H9 (cell line): ENCODE measurements around the gene PRR32. TPM values are rescaled to one million over a fixed set of nuclear protein-coding genes. Genes with fewer than 3 reads are reported as not detected.

Experiments used
- DNase-seq: peaks from one replicate; pipeline ENCODE4 v3.0.0-alpha.2; 2017
- H2AFZ ChIP-seq: one replicate; pipeline ENCODE4 v1.6.1; 2013; ENCODE audit warnings: mild to moderate bottlenecking, low read length, control low read depth, moderate library complexity
- H2AK5ac ChIP-seq: 2 replicates; pipeline ENCODE4 v1.6.1; 2013; ENCODE audit warnings: low read length, control low read depth, mixed read lengths; ENCODE audit not compliant: insufficient read length
- H2BK120ac ChIP-seq: one replicate; pipeline ENCODE4 v1.6.1; 2013; ENCODE audit warnings: low read depth, mild to moderate bottlenecking, low read length, control low read depth, inconsistent platforms; ENCODE audit not compliant: poor library complexity, severe bottlenecking
- H2BK12ac ChIP-seq: 2 replicates; pipeline ENCODE4 v1.6.1; 2013; ENCODE audit warnings: low read length, control low read depth, mixed read lengths, low read depth; ENCODE audit not compliant: insufficient read length
- H2BK15ac ChIP-seq: 2 replicates; pipeline ENCODE4 v1.6.1; 2013; ENCODE audit warnings: low read depth, low read length, control low read depth
- H2BK20ac ChIP-seq: one replicate; pipeline ENCODE4 v1.6.1; 2013; ENCODE audit warnings: low read depth, mild to moderate bottlenecking, low read length, control low read depth, inconsistent platforms; ENCODE audit not compliant: poor library complexity, severe bottlenecking
- H2BK5ac ChIP-seq: 2 replicates; pipeline ENCODE4 v1.6.1; 2013; ENCODE audit warnings: low read length, control low read depth, mixed read lengths; ENCODE audit not compliant: insufficient read length
- H3K14ac ChIP-seq: 2 replicates; pipeline ENCODE4 v1.6.1; 2013; ENCODE audit warnings: low read length, control low read depth; ENCODE audit not compliant: insufficient read depth
- H3K18ac ChIP-seq: 2 replicates; pipeline ENCODE4 v1.6.1; 2013; ENCODE audit warnings: low read depth, mild to moderate bottlenecking, mixed read lengths, low read length, control low read depth; ENCODE audit not compliant: insufficient read length
- H3K23ac ChIP-seq: 2 replicates; pipeline ENCODE4 v1.6.1; 2013; ENCODE audit warnings: low read length, control low read depth, mixed read lengths, low read depth; ENCODE audit not compliant: insufficient read length
- H3K23me2 ChIP-seq: 2 replicates; pipeline ENCODE4 v1.6.1; 2013; ENCODE audit warnings: low read depth, mild to moderate bottlenecking, mixed read lengths, low read length, control low read depth; ENCODE audit not compliant: insufficient read length, poor library complexity, severe bottlenecking
- H3K27ac ChIP-seq: 2 replicates; pipeline ENCODE4 v1.5.1; 2013; ENCODE audit warnings: low read length, control low read depth, mixed read lengths, low read depth; ENCODE audit not compliant: insufficient read length
- H3K27me3 ChIP-seq: 2 replicates; pipeline ENCODE4 v1.6.1; 2013; ENCODE audit warnings: low read length, control low read depth, inconsistent platforms; ENCODE audit not compliant: insufficient read depth
- H3K4ac ChIP-seq: 2 replicates; pipeline ENCODE4 v1.6.1; 2013; ENCODE audit warnings: low read depth, mild to moderate bottlenecking, control low read depth, inconsistent platforms, low read length, moderate library complexity
- H3K4me1 ChIP-seq: 2 replicates; pipeline ENCODE4 v1.6.1; 2013; ENCODE audit warnings: low read length, control low read depth, inconsistent platforms; ENCODE audit not compliant: insufficient read depth
- H3K4me2 ChIP-seq: 2 replicates; pipeline ENCODE4 v1.6.1; 2013; ENCODE audit warnings: low read length, control low read depth, mixed read lengths; ENCODE audit not compliant: insufficient read length, insufficient read depth
- H3K56ac ChIP-seq: 2 replicates; pipeline ENCODE4 v1.6.1; 2013; ENCODE audit warnings: low read depth, mild to moderate bottlenecking, mixed read lengths, low read length, control low read depth; ENCODE audit not compliant: insufficient read length
- H3K79me1 ChIP-seq: 2 replicates; pipeline ENCODE4 v1.6.1; 2013; ENCODE audit warnings: low read depth, mild to moderate bottlenecking, moderate library complexity, low read length, control low read depth, inconsistent platforms; ENCODE audit not compliant: insufficient read depth, poor library complexity, severe bottlenecking
- H3K79me2 ChIP-seq: 2 replicates; pipeline ENCODE4 v1.6.1; 2013; ENCODE audit warnings: low read length, control low read depth, inconsistent platforms; ENCODE audit not compliant: insufficient read depth
- H3K9ac ChIP-seq: 2 replicates; pipeline ENCODE4 v1.6.1; 2013; ENCODE audit warnings: low read length, control low read depth, mixed read lengths; ENCODE audit not compliant: insufficient read length; ENCODE audit errors: extremely low read depth
- H3K9me3 ChIP-seq: one replicate; pipeline ENCODE4 v1.6.1; 2013; ENCODE audit warnings: low read depth, low read length, inconsistent platforms; ENCODE audit not compliant: control insufficient read depth
- H3T11ph ChIP-seq: one replicate; pipeline ENCODE4 v1.6.1; 2013; ENCODE audit warnings: mild to moderate bottlenecking, low read length, control low read depth, inconsistent platforms
- H4K20me1 ChIP-seq: one replicate; pipeline ENCODE4 v1.6.1; 2013; ENCODE audit not compliant: control insufficient read depth, insufficient read length, insufficient read depth
- H4K5ac ChIP-seq: 2 replicates; pipeline ENCODE4 v1.6.1; 2013; ENCODE audit warnings: low read depth, mild to moderate bottlenecking, mixed read lengths, low read length, control low read depth; ENCODE audit not compliant: insufficient read length
- H4K8ac ChIP-seq: replicated peaks from 2 replicates; pipeline ENCODE4 v1.6.1; 2013; ENCODE audit warnings: low read length, control low read depth, mixed read lengths, low read depth; ENCODE audit not compliant: insufficient read length
- H4K91ac ChIP-seq: 2 replicates; pipeline ENCODE4 v1.6.1; 2013; ENCODE audit warnings: low read depth, mild to moderate bottlenecking, moderate library complexity, mixed read lengths, low read length, control low read depth; ENCODE audit not compliant: insufficient read length
- H3K27ac Mint-ChIP-seq, 3 experiments: 2 replicates in 2 of 3; 3 replicates in 1 of 3; pipeline ENCODE4 v1.8.0; 2020 to 2021; ENCODE audit warnings: mixed read lengths in 3 of 3, mild to moderate bottlenecking in 1 of 3, moderate library complexity in 1 of 3
- H3K27me3 Mint-ChIP-seq: 2 replicates; pipeline ENCODE4 v1.8.0; 2021; ENCODE audit warnings: low read depth, mild to moderate bottlenecking, moderate library complexity, mixed read lengths
- H3K36me3 Mint-ChIP-seq, 3 experiments: 2 replicates in 2 of 3; 3 replicates in 1 of 3; pipeline ENCODE4 v1.8.0; 2020 to 2021; ENCODE audit warnings: low read depth in 3 of 3, mixed read lengths in 3 of 3; ENCODE audit not compliant: insufficient read depth in 1 of 3
- H3K4me1 Mint-ChIP-seq, 2 experiments: 2 replicates each; pipeline ENCODE4 v1.8.0; 2020; ENCODE audit warnings: mixed read lengths in 2 of 2
- H3K4me3 Mint-ChIP-seq, 2 experiments: 2 replicates in 1 of 2; 3 replicates in 1 of 2; pipeline ENCODE4 v1.8.0; 2020 to 2021; ENCODE audit warnings: mild to moderate bottlenecking in 2 of 2, mixed read lengths in 2 of 2, moderate library complexity in 1 of 2
- H3K9me3 Mint-ChIP-seq, 2 experiments: 2 replicates in 1 of 2; 3 replicates in 1 of 2; pipeline ENCODE4 v1.8.0; 2020; ENCODE audit warnings: mild to moderate bottlenecking in 2 of 2, mixed read lengths in 2 of 2, moderate library complexity in 1 of 2
- CTCF ChIP-seq: fragments of 200-600 bp; sonication (generic); conservative IDR thresholded peaks from 3 replicates; pipeline ENCODE4 v1.8.0; 2021; ENCODE audit warnings: antibody characterized with exemption, mild to moderate bottlenecking
- WGBS: extraction: QIAGEN DNeasy Blood & Tissue Kit; methylation state at CpG from one replicate; pipeline ENCODE4 v1.1.7; 2013; ENCODE audit warnings: missing lambda C conversion rate, low lambda C conversion rate, mixed read lengths; ENCODE audit not compliant: insufficient read length; ENCODE audit errors: extremely low coverage; 5-methylcytosine and 5-hydroxymethylcytosine counted together
- total RNA-seq: library from RNA; stranded (reverse); gene quantifications from 2 replicates; pipeline ENCODE4 v1.2.1, GENCODE V29; 2021

The PRR32 gene
- total RNA-seq, 1 experiment from 2014 or later: not detected

GRCh38 chrX:126815806-126816205, 3.7 kb upstream of the PRR32 start:
- H2BK5ac ChIP-seq: no peak overlapping the region
- H3K27me3 ChIP-seq: no peaks in the 10 kb centered on the region
- H2BK12ac ChIP-seq: no peak overlapping the region
- no peak for DNase-seq
- no peak overlapping the region for H2BK20ac ChIP-seq
- Mint-ChIP-seq H3K4me1 (peaks cover 0 to 3% of the 10 kb centered on the region in 2 experiments; a peak in 2 of 4 replicates), H3K27ac (no peak overlapping the region), H3K36me3 (no peaks in the 10 kb centered on the region), H3K4me3 (no peak overlapping the region), H3K9me3 (peaks cover 14 to 42% of the 10 kb centered on the region in 2 experiments), H3K27me3 (no peaks in the 10 kb centered on the region)
- no peaks in the 10 kb centered on the region for H3K79me2 ChIP-seq
- no peak overlapping the region for H2AFZ ChIP-seq
- H3K9me3 ChIP-seq: no peaks in the 10 kb centered on the region
- no peak overlapping the region for H4K5ac ChIP-seq
- no peak for TF ChIP-seq CTCF
- H3K27ac ChIP-seq: no peak overlapping the region
- no peak overlapping the region for H4K91ac ChIP-seq
- no peak overlapping the region for H3T11ph ChIP-seq
- no peaks in the 10 kb centered on the region for H3K79me1 ChIP-seq
- no peak overlapping the region for H3K56ac ChIP-seq
- H3K23me2 ChIP-seq: no peaks in the 10 kb centered on the region
- no peak overlapping the region for H3K4ac ChIP-seq
- H2AK5ac ChIP-seq: no peak overlapping the region
- H3K9ac ChIP-seq: no peak overlapping the region
- H2BK15ac ChIP-seq: no peak overlapping the region
- WGBS: no CpG with 5 or more reads among the region's 1 CpG
- no peak overlapping the region for H3K4me2 ChIP-seq
- no peak overlapping the region for H4K8ac ChIP-seq
- no peak overlapping the region for H2BK120ac ChIP-seq
- H4K20me1 ChIP-seq: no peaks in the 10 kb centered on the region
- no peaks in the 10 kb centered on the region for H3K4me1 ChIP-seq
- H3K23ac ChIP-seq: no peak overlapping the region
- H3K14ac ChIP-seq: no peak overlapping the region
- no peak overlapping the region for H3K18ac ChIP-seq
